ENCODE data around the gene STRADA.

Gene STRADA

GRCh38 chr17:63701868-63702720 is 39.5 kb downstream of the STRADA start:
- DNase-seq (ENCODE audit: low read depth in 2 of 2, low spot score in 1 of 2) = no peak

GRCh38 chr17:63701456-63701820 is 40.2 kb downstream of the STRADA start:
- no peak for DNase-seq (ENCODE audit: low read depth in 2 of 2, low spot score in 1 of 2)

- no peak for DNase-seq (ENCODE audit: low read depth in 2 of 2, low spot score in 1 of 2)
These were observed 40.8 kb downstream of the STRADA start for GRCh38 chr17:63700528-63701455.

GRCh38 chr17:63699638-63700527 is 41.7 kb downstream of the STRADA start, which contains the start of gene LIMD2:
TSS of gene LIMD2 (minus strand) at chr17:63700125. CDS start at chr17:63699298, 827 bp downstream.
- DNase-seq (ENCODE audit: low read depth in 2 of 2, low spot score in 1 of 2) = peak in 1 of 2 donors; percentile 81

- DNase-seq (ENCODE audit: low read depth in 2 of 2, low spot score in 1 of 2) = peak; percentile 79 to 80
These were observed 42.5 kb downstream of the STRADA start for GRCh38 chr17:63698886-63699637.

GRCh38 chr17:63698381-63698885 is 43.2 kb downstream of the STRADA start:
- DNase-seq (ENCODE audit: low read depth in 2 of 2, low spot score in 1 of 2) = no peak

- peak in 1 of 2 donors; percentile 69 for DNase-seq (ENCODE audit: low read depth in 2 of 2, low spot score in 1 of 2)
These were observed 44.0 kb downstream of the STRADA start for GRCh38 chr17:63697341-63698286.

GRCh38 chr17:63696381-63696961 is 45.1 kb downstream of the STRADA start:
- DNase-seq (ENCODE audit: low read depth in 2 of 2, low spot score in 1 of 2) = no peak

GRCh38 chr17:63695889-63696288 is 45.7 kb downstream of the STRADA start:
- DNase-seq (ENCODE audit: low read depth in 2 of 2, low spot score in 1 of 2) = no peak

GRCh38 chr17:63694950-63695773 is 46.4 kb downstream of the STRADA start:
- no peak for DNase-seq (ENCODE audit: low read depth in 2 of 2, low spot score in 1 of 2)

- DNase-seq (ENCODE audit: low read depth in 2 of 2, low spot score in 1 of 2) = no peak
These were observed 47.2 kb downstream of the STRADA start for GRCh38 chr17:63694229-63694949.

GRCh38 chr17:63693411-63694113 is 48.0 kb downstream of the STRADA start:
- DNase-seq (ENCODE audit: low read depth in 2 of 2, low spot score in 1 of 2) = no peak

- DNase-seq (ENCODE audit: low read depth in 2 of 2, low spot score in 1 of 2) = no peak
These were observed 49.3 kb downstream of the STRADA start for GRCh38 chr17:63692195-63692816.

- no peak for DNase-seq (ENCODE audit: low read depth in 2 of 2, low spot score in 1 of 2)
These were observed 52.1 kb downstream of the STRADA start for GRCh38 chr17:63689479-63689878.

GRCh38 chr17:63688396-63689020 is 53.1 kb downstream of the STRADA start:
- DNase-seq (ENCODE audit: low read depth in 2 of 2, low spot score in 1 of 2) = no peak

Data from stimulated activated CD8-positive, alpha-beta memory T cell treated with anti-CD3 and anti-CD28 coated beads, Interleukin-4, amount 100 ng/mL, for 1 hour (primary cell).